Activated CD4-positive, alpha-beta T cell treated with anti-CD3 and anti-CD28 coated beads, Interleukin-2, amount 50 U/mL, for 4 hours (primary cell): Measurements from ENCODE around the gene SGPP1.
A peak's percentile ranks its signal among the peaks of the same experiment; 100 is the strongest.
"Not testable (repeated sequence)": the region's sequence is repeated elsewhere in the genome, so short reads cannot be mapped to it uniquely, and the experiment has no call there.

Experiments used
- DNase-seq, 2 experiments: peaks; one replicate each; pipeline ENCODE4 v3.0.0-alpha.2; 2020

Gene SGPP1

DNA sequence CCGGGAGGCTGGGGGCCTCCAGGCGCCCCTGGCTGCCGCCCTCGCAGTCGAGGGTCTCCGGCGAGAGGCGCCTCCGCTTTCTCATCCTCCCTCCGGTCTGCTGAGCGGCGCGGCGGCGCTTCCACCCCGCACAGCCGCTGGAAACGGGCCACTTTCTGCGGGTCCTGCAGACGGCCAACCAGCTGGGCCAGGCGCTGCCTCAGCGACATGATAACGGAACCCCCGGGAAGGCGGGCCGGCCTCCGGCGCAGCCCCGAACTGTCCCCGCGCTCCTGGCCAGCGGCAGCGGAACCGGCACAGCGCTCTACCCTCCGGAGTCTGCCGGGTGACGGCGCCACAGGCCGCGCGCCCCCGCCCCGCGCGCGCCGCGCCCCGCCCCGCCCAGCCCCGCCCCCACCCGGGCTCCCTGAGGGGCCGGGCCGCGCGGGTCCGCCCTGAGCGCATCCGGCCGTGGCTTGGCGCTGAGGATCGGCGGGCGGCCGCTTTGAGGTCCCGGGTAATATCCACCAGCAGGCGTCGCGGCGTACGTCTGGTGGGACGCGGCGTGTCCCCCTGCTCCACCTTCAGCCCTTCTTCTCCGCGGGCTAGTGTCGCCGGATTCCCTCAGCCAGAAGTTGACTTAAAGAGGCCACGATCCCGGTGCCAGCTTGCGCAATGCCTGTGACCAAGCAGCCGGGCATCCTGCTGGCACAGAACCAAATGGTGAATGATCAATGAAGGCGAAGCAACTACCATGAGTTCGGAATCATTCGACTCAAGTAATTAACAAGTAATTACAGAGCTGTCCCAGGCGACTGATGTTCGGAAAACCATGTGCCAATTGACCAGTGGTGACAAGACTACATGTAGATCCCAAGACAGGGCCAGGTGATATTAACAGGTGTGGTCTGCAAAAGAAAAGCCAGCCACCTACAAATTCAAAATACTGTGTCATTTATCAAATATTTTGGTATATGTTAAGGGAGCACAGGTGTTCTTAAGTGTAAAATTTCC lies at the start of gene SGPP1:
Gene SGPP1 (minus strand): TSS at position 330 of the 993 bp plus-strand sequence. CDS start 121 bp downstream, at position 209.
- peak; percentile 52 to 56 for DNase-seq

DNA sequence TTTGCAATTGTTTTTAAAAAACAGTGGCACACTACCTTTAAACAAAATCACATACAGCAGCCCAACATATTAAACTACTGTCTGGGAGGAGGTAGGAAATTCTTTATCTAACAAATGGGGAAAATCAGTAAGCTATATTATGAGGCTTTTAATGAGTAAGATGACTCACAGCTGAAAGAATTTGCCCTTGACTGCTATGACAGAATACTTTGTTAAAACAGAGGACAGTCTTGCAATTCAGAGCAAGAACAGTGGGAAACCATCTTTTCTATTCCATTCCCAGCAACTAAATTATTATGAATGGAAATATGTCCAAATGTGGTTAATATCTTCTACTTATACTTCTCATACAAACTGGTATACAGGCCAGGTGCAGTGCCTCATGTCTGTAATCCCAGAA lies 49.2 kb upstream of the SGPP1 start:
- DNase-seq, result no peak

GRCh38 chr14:63773504-63773903 lies 45.6 kb upstream of the SGPP1 start:
- no peak for DNase-seq

GRCh38 chr14:63770187-63770807 lies 42.4 kb upstream of the SGPP1 start:
- DNase-seq, result peak; percentile 41 to 48

- DNase-seq, result no peak
These were observed 38.7 kb upstream of the SGPP1 start for GRCh38 chr14:63766611-63767010.

DNA sequence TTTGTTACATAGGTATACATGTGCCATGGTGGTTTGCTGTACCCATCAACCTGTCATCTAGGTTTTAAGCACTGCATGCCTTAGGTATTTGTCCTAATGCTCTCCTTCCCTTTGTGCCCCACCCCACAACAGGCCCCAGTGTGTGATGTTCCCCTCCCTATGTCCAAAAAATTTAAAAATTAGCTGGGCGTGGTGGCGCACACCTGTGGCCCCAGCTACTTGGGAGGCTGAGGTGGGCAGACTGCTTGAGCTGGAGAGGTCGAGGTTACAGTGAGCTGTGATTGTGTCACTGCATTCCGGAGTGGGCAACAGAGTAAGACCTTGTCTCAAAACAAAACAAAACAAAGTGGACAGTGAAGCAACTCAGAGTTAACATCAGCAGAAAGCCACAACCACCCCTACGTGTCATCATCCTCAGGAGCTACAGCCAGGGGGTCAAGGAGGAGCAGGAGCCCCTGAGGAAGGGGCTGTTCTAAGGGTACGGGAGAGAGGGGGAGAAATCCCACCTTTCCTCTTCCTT lies 36.8 kb upstream of the SGPP1 start:
- no peak for DNase-seq

GRCh38 chr14:63764103-63764502 lies 36.2 kb upstream of the SGPP1 start:
- no peak for DNase-seq

- DNase-seq, result no peak
These were observed 33.7 kb upstream of the SGPP1 start for GRCh38 chr14:63761351-63762117.

DNA sequence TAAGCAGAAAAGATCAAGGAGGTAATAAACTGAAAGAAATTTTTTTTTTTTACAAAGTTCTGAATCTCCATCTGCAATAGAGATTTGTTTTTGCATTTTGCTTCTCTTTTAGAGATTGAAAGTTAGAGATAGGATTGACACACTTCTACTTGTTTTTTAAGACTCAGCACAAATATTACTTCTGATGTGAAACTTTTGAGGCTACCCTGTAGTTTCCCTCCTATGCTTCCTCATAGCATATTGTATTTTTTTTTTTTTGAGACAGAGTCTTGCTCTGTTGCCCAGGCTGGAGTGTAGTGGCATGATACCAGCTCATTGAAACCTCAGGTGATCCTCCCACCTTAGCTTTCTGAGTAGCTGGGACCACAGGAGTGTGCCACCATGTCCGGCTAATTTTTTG lies 32.1 kb upstream of the SGPP1 start:
- DNase-seq, result no peak

GRCh38 chr14:63759456-63759855 lies 31.6 kb upstream of the SGPP1 start:
- no peak for DNase-seq

DNA sequence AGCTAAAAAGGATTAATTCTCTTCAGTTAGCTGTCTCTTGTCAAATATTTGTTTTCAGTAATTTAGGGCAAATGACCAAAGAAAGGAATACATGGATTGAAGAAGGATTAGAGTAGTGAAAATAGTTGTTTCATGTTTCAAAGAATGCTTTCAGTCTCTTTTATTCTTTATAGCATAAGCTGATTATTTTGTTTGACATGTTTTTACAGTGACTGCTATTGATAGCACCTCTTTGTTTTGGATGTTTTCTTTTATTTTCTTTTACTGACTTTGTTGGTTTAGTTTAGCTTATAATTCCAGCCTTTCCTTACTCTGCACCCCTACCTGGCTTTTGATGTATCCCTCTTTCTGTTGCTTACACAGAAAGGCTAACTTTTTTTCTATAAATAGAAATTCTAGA lies 29.3 kb upstream of the SGPP1 start:
- DNase-seq, result no peak

DNA sequence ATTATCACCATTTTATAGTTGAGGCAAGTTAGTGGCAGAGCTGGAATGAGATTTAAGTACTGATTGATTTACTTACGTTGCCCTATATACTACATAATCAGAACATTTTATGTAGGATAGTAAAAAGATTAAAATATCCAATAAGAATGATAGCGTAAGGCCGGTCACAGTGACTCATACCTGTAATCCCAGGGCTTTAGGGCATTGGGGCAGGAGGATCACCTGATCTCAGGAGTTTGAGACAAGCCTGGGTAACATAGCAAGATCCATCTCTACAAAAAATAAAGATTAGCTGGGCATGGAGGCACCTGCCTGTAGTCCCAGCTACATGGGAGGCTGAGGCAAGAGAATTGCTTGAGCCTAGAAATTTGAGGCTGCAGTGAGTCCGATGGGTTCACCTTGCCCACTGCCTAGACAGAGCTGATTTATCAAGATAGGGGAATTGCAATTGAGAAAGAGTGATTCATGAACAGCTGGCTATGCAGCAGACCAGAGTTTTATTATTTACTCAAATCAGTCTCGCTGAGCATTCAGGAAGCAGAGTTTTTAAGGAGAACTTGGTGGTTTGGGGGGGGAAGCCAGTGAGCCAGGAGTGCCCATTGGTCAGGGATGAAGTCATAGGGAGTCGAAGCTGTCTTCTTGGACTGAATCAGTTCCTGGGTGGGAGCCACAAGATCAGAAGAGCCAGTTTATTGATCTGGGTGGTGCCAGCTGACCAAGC lies 24.7 kb upstream of the SGPP1 start:
- no peak for DNase-seq

- DNase-seq, result not testable (repeated sequence)
These were observed 23.2 kb upstream of the SGPP1 start for GRCh38 chr14:63751076-63751475.

GRCh38 chr14:63747846-63748245 lies 20.0 kb upstream of the SGPP1 start:
- DNase-seq, result no peak

DNA sequence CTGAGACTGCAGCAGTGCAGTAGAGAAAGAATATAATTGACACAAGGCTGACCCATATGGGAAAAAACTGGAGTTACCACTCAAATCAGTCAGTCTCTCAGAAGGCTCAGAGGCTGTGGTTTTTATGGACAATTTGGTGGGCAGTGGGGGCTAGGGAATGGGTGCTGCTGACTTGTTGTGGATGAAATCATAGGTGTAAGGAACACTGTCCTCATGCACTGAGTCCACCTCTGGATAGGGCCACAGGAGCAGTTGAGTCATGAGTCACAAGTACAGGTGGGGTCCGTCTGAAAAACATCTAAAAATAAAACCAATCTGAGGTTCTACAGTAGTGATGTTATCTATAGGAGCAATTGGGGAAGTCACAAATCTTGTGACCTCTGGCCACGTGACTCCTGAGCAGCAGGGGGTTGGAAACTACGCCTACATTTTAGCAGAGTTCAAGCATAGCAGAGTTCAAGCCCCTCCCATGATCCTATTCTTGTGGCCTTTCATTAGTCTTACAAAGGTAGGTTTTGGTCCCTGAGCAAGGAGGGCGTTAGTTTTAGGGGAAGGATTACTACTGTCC lies 18.1 kb upstream of the SGPP1 start:
- DNase-seq, result peak in 1 of 2 experiments; percentile 10

DNA sequence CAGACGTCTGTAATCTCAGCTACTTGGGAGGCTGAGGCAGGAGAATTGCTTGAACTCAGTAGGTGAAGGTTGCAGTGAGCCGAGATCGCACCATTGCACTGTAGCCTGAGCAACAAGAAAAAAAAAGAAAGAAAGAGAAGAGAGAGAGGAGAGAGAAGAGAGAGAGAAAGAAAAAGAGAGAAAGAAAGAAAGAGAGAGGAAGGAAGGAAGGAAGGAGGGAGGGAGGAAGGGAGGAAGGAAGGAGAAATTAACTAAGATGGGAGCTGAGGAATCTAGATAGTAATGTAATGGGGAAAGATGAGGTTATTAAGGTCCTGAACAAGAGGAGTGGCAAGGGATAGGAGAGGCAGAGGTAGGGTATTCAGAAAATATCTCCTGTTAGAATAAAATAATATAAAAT lies 17.4 kb upstream of the SGPP1 start:
- DNase-seq, result no peak

DNA sequence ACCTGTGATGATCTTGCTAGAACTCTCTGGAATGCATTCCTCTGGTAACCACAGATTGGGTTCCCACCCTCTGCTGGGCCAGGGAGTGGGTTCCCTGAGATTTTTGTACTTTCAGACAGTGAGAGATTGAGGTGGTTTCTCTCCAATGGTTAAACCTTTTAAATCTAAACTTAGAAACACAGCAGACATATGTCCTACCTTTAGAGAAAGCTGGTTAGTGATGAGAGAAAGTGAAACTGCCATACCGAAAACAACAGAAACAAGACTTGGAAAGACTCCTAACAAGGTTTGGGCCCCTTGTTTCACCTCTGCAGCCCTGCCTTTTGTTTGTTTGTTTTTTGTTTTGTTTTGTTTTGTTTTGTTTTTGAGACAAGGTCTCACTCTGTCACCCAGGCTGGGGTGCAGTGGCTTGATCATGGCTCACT lies 9.7 kb upstream of the SGPP1 start:
- DNase-seq, result no peak

- DNase-seq, result no peak
These were observed 7.9 kb upstream of the SGPP1 start for GRCh38 chr14:63735720-63736119.

- no peak for DNase-seq
These were observed 2.8 kb upstream of the SGPP1 start for GRCh38 chr14:63730659-63731058.

GRCh38 chr14:63727231-63727735 lies 582 bp downstream of the SGPP1 start:
- peak in 1 of 2 experiments; percentile 5 for DNase-seq

DNA sequence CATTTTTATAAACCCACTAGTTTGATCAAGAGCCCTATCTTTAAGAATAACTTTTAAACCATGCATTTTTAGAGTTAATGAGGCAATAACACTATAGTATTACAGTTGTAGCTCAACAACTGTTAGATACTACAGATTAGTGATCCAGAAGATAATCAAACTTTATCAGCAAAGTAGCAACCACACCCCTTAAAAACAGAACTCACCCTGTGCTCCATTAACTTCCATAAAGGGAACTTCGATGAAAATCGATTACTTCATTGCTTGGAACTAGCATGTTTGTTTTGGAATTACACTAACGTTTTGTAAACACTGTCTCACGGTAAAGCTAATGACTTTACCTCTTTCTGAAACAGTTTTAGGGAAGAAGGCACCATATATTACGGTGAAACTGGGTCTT lies 1.4 kb downstream of the SGPP1 start:
- DNase-seq, result no peak
